OCI-LY7 (cell line): Measurements from ENCODE around the gene CCDC185.

Source experiments
- CTCF ChIP-seq: fragments of 200-600 bp; sonication (generic); conservative IDR thresholded peaks from 2 replicates; pipeline ENCODE4 v1.5.1; 2014; ENCODE audit warnings: mild to moderate bottlenecking, antibody characterized with exemption, low read length, moderate library complexity, mixed read lengths
- EZH2phosphoT487 ChIP-seq: fragments of 200-600 bp; sonication (generic); IDR thresholded peaks from 2 replicates; pipeline ENCODE4 v1.6.1; 2018; ENCODE audit warnings: low read depth, borderline replicate concordance, mild to moderate bottlenecking, mixed run types, antibody characterized with exemption, low read length, moderate library complexity, mixed read lengths

GRCh38 chr1:223430236-223430635, 37.0 kb downstream of the CCDC185 start:
- TF ChIP-seq CTCF (no peak), EZH2phosphoT487 (no peak)
